H9 (cell line): Measurements from ENCODE around the gene SLAMF7. TPM values are rescaled to one million over a fixed set of nuclear protein-coding genes. Genes with fewer than 3 reads are reported as not detected.

Experiments used
- DNase-seq: peaks from one replicate; pipeline ENCODE4 v3.0.0-alpha.2; 2017
- H2AFZ ChIP-seq: one replicate; pipeline ENCODE4 v1.6.1; 2013; ENCODE audit warnings: mild to moderate bottlenecking, low read length, control low read depth, moderate library complexity
- H2AK5ac ChIP-seq: 2 replicates; pipeline ENCODE4 v1.6.1; 2013; ENCODE audit warnings: low read length, control low read depth, mixed read lengths; ENCODE audit not compliant: insufficient read length
- H2BK120ac ChIP-seq: one replicate; pipeline ENCODE4 v1.6.1; 2013; ENCODE audit warnings: low read depth, mild to moderate bottlenecking, low read length, control low read depth, inconsistent platforms; ENCODE audit not compliant: poor library complexity, severe bottlenecking
- H2BK12ac ChIP-seq: 2 replicates; pipeline ENCODE4 v1.6.1; 2013; ENCODE audit warnings: low read length, control low read depth, mixed read lengths, low read depth; ENCODE audit not compliant: insufficient read length
- H2BK15ac ChIP-seq: 2 replicates; pipeline ENCODE4 v1.6.1; 2013; ENCODE audit warnings: low read depth, low read length, control low read depth
- H2BK20ac ChIP-seq: one replicate; pipeline ENCODE4 v1.6.1; 2013; ENCODE audit warnings: low read depth, mild to moderate bottlenecking, low read length, control low read depth, inconsistent platforms; ENCODE audit not compliant: poor library complexity, severe bottlenecking
- H2BK5ac ChIP-seq: 2 replicates; pipeline ENCODE4 v1.6.1; 2013; ENCODE audit warnings: low read length, control low read depth, mixed read lengths; ENCODE audit not compliant: insufficient read length
- H3K14ac ChIP-seq: 2 replicates; pipeline ENCODE4 v1.6.1; 2013; ENCODE audit warnings: low read length, control low read depth; ENCODE audit not compliant: insufficient read depth
- H3K18ac ChIP-seq: 2 replicates; pipeline ENCODE4 v1.6.1; 2013; ENCODE audit warnings: low read depth, mild to moderate bottlenecking, mixed read lengths, low read length, control low read depth; ENCODE audit not compliant: insufficient read length
- H3K23ac ChIP-seq: 2 replicates; pipeline ENCODE4 v1.6.1; 2013; ENCODE audit warnings: low read length, control low read depth, mixed read lengths, low read depth; ENCODE audit not compliant: insufficient read length
- H3K23me2 ChIP-seq: 2 replicates; pipeline ENCODE4 v1.6.1; 2013; ENCODE audit warnings: low read depth, mild to moderate bottlenecking, mixed read lengths, low read length, control low read depth; ENCODE audit not compliant: insufficient read length, poor library complexity, severe bottlenecking
- H3K27ac ChIP-seq: 2 replicates; pipeline ENCODE4 v1.5.1; 2013; ENCODE audit warnings: low read length, control low read depth, mixed read lengths, low read depth; ENCODE audit not compliant: insufficient read length
- H3K27me3 ChIP-seq: 2 replicates; pipeline ENCODE4 v1.6.1; 2013; ENCODE audit warnings: low read length, control low read depth, inconsistent platforms; ENCODE audit not compliant: insufficient read depth
- H3K4ac ChIP-seq: 2 replicates; pipeline ENCODE4 v1.6.1; 2013; ENCODE audit warnings: low read depth, mild to moderate bottlenecking, control low read depth, inconsistent platforms, low read length, moderate library complexity
- H3K4me1 ChIP-seq: 2 replicates; pipeline ENCODE4 v1.6.1; 2013; ENCODE audit warnings: low read length, control low read depth, inconsistent platforms; ENCODE audit not compliant: insufficient read depth
- H3K4me2 ChIP-seq: 2 replicates; pipeline ENCODE4 v1.6.1; 2013; ENCODE audit warnings: low read length, control low read depth, mixed read lengths; ENCODE audit not compliant: insufficient read length, insufficient read depth
- H3K56ac ChIP-seq: 2 replicates; pipeline ENCODE4 v1.6.1; 2013; ENCODE audit warnings: low read depth, mild to moderate bottlenecking, mixed read lengths, low read length, control low read depth; ENCODE audit not compliant: insufficient read length
- H3K79me1 ChIP-seq: 2 replicates; pipeline ENCODE4 v1.6.1; 2013; ENCODE audit warnings: low read depth, mild to moderate bottlenecking, moderate library complexity, low read length, control low read depth, inconsistent platforms; ENCODE audit not compliant: insufficient read depth, poor library complexity, severe bottlenecking
- H3K79me2 ChIP-seq: 2 replicates; pipeline ENCODE4 v1.6.1; 2013; ENCODE audit warnings: low read length, control low read depth, inconsistent platforms; ENCODE audit not compliant: insufficient read depth
- H3K9ac ChIP-seq: 2 replicates; pipeline ENCODE4 v1.6.1; 2013; ENCODE audit warnings: low read length, control low read depth, mixed read lengths; ENCODE audit not compliant: insufficient read length; ENCODE audit errors: extremely low read depth
- H3K9me3 ChIP-seq: one replicate; pipeline ENCODE4 v1.6.1; 2013; ENCODE audit warnings: low read depth, low read length, inconsistent platforms; ENCODE audit not compliant: control insufficient read depth
- H3T11ph ChIP-seq: one replicate; pipeline ENCODE4 v1.6.1; 2013; ENCODE audit warnings: mild to moderate bottlenecking, low read length, control low read depth, inconsistent platforms
- H4K20me1 ChIP-seq: one replicate; pipeline ENCODE4 v1.6.1; 2013; ENCODE audit not compliant: control insufficient read depth, insufficient read length, insufficient read depth
- H4K5ac ChIP-seq: 2 replicates; pipeline ENCODE4 v1.6.1; 2013; ENCODE audit warnings: low read depth, mild to moderate bottlenecking, mixed read lengths, low read length, control low read depth; ENCODE audit not compliant: insufficient read length
- H4K8ac ChIP-seq: replicated peaks from 2 replicates; pipeline ENCODE4 v1.6.1; 2013; ENCODE audit warnings: low read length, control low read depth, mixed read lengths, low read depth; ENCODE audit not compliant: insufficient read length
- H4K91ac ChIP-seq: 2 replicates; pipeline ENCODE4 v1.6.1; 2013; ENCODE audit warnings: low read depth, mild to moderate bottlenecking, moderate library complexity, mixed read lengths, low read length, control low read depth; ENCODE audit not compliant: insufficient read length
- H3K27ac Mint-ChIP-seq, 3 experiments: 2 replicates in 2 of 3; 3 replicates in 1 of 3; pipeline ENCODE4 v1.8.0; 2020 to 2021; ENCODE audit warnings: mixed read lengths in 3 of 3, mild to moderate bottlenecking in 1 of 3, moderate library complexity in 1 of 3
- H3K27me3 Mint-ChIP-seq: 2 replicates; pipeline ENCODE4 v1.8.0; 2021; ENCODE audit warnings: low read depth, mild to moderate bottlenecking, moderate library complexity, mixed read lengths
- H3K36me3 Mint-ChIP-seq, 3 experiments: 2 replicates in 2 of 3; 3 replicates in 1 of 3; pipeline ENCODE4 v1.8.0; 2020 to 2021; ENCODE audit warnings: low read depth in 3 of 3, mixed read lengths in 3 of 3; ENCODE audit not compliant: insufficient read depth in 1 of 3
- H3K4me1 Mint-ChIP-seq, 2 experiments: 2 replicates each; pipeline ENCODE4 v1.8.0; 2020; ENCODE audit warnings: mixed read lengths in 2 of 2
- H3K4me3 Mint-ChIP-seq, 2 experiments: 2 replicates in 1 of 2; 3 replicates in 1 of 2; pipeline ENCODE4 v1.8.0; 2020 to 2021; ENCODE audit warnings: mild to moderate bottlenecking in 2 of 2, mixed read lengths in 2 of 2, moderate library complexity in 1 of 2
- H3K9me3 Mint-ChIP-seq, 2 experiments: 2 replicates in 1 of 2; 3 replicates in 1 of 2; pipeline ENCODE4 v1.8.0; 2020; ENCODE audit warnings: mild to moderate bottlenecking in 2 of 2, mixed read lengths in 2 of 2, moderate library complexity in 1 of 2
- WGBS: extraction: QIAGEN DNeasy Blood & Tissue Kit; methylation state at CpG from one replicate; pipeline ENCODE4 v1.1.7; 2013; ENCODE audit warnings: missing lambda C conversion rate, low lambda C conversion rate, mixed read lengths; ENCODE audit not compliant: insufficient read length; ENCODE audit errors: extremely low coverage; 5-methylcytosine and 5-hydroxymethylcytosine counted together
- total RNA-seq: library from RNA; stranded (reverse); gene quantifications from 2 replicates; pipeline ENCODE4 v1.2.1, GENCODE V29; 2021
- TF ChIP-seq, protein P1 (sequence below): fragments of 200-600 bp; sonication (generic); conservative IDR thresholded peaks from 3 replicates; pipeline ENCODE4 v1.8.0; 2021; ENCODE audit warnings: antibody characterized with exemption, mild to moderate bottlenecking

SLAMF7 gene
- total RNA-seq, 1 experiment from 2014 or later = not detected

DNA sequence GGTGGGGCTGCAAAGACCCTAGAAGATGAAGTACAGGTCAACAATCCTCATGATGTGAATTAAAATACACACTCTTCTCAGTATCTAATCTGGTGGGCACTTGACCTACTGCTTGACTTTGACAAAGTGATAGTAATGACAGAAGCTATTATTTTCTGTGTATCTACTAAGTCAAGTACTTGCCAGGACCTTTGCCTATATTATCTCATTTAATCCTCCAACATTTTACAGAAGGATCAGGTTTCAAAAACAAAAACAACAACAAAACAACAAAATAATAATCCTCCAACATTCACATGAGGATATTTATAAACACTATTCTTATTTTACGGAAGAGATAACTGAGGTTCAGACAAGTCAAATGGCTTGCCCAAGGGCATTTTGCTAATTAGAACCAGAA lies 23.0 kb upstream of the SLAMF7 start:
- Histone ChIP-seq H2AFZ (no peak overlapping the region), H2BK5ac (no peak overlapping the region), H2BK20ac (no peak overlapping the region), H4K8ac (no peak overlapping the region), H3K23ac (no peak overlapping the region), H3K27me3 (no peaks in the 10 kb centered on the region), H3K27ac (no peak overlapping the region), H2AK5ac (no peak overlapping the region), H4K20me1 (no peaks in the 10 kb centered on the region), H2BK120ac (no peak overlapping the region), H3K14ac (no peak overlapping the region), H3K4ac (no peak overlapping the region), H3K79me1 (no peaks in the 10 kb centered on the region), H2BK15ac (no peak overlapping the region), H3K9ac (no peak overlapping the region), H3K56ac (no peak overlapping the region), H3K23me2 (no peaks in the 10 kb centered on the region), H3K18ac (no peak overlapping the region), H3K4me1 (no peaks in the 10 kb centered on the region), H3T11ph (no peak overlapping the region), H3K9me3 (no peaks in the 10 kb centered on the region), H4K91ac (no peak overlapping the region), H2BK12ac (no peak overlapping the region), H4K5ac (no peak overlapping the region), H3K79me2 (no peaks in the 10 kb centered on the region), H3K4me2 (no peak overlapping the region)
- peaks cover 6 to 7% of the 10 kb centered on the region in 2 experiments for H3K9me3 Mint-ChIP-seq
- peaks cover 0 to 7% (median 6%) of the 10 kb centered on the region in 3 experiments; a peak in 4 of 7 replicates for H3K36me3 Mint-ChIP-seq
- no peak overlapping the region for H3K27ac Mint-ChIP-seq
- H3K27me3 Mint-ChIP-seq = peaks cover 3% of the 10 kb centered on the region; the same call in 1 of the 2 replicates
- no peak for DNase-seq
- no peak overlapping the region for H3K4me3 Mint-ChIP-seq
- no CpG with 5 or more reads among the region's 1 CpG for WGBS
- H3K4me1 Mint-ChIP-seq = no peaks in the 10 kb centered on the region
- TF ChIP-seq, protein P1, sequence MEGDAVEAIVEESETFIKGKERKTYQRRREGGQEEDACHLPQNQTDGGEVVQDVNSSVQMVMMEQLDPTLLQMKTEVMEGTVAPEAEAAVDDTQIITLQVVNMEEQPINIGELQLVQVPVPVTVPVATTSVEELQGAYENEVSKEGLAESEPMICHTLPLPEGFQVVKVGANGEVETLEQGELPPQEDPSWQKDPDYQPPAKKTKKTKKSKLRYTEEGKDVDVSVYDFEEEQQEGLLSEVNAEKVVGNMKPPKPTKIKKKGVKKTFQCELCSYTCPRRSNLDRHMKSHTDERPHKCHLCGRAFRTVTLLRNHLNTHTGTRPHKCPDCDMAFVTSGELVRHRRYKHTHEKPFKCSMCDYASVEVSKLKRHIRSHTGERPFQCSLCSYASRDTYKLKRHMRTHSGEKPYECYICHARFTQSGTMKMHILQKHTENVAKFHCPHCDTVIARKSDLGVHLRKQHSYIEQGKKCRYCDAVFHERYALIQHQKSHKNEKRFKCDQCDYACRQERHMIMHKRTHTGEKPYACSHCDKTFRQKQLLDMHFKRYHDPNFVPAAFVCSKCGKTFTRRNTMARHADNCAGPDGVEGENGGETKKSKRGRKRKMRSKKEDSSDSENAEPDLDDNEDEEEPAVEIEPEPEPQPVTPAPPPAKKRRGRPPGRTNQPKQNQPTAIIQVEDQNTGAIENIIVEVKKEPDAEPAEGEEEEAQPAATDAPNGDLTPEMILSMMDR = no peak
